Peyer's patch (tissue), 4 donors: ENCODE results near the gene PIEZO2.

Experiments
- CTCF ChIP-seq, 6 experiments: fragments of 450-650 bp in 4 of 6; fragments of 200-600 bp in 2 of 6; sonication (generic) in 1 of 6; IDR thresholded peaks; one replicate each; pipeline ENCODE4 v1.5.1; 2017 to 2019; ENCODE audit warnings: antibody characterized with exemption in 6 of 6, mild to moderate bottlenecking in 3 of 6, moderate library complexity in 1 of 6
- POLR2A ChIP-seq, 2 donors: fragments of 450-650 bp; IDR thresholded peaks; one replicate each; pipeline ENCODE4 v1.5.1; 2017; ENCODE audit warnings: antibody characterized with exemption in 2 of 2, mild to moderate bottlenecking in 2 of 2, moderate library complexity in 2 of 2

GRCh38 chr18:10892786-10893185, 256.6 kb downstream of the PIEZO2 start:
- TF ChIP-seq CTCF (IDR thresholded peaks at IDR 0.05) (no peak), POLR2A (IDR thresholded peaks at IDR 0.05) (no peak)
